Right lobe of liver (tissue), 6 donors: ENCODE results near the gene DDX46. TPM values are rescaled to one million over a fixed set of nuclear protein-coding genes. Genes with fewer than 3 reads are reported as not detected.

Experiments used
- ATAC-seq, 4 donors: fragments of 200-7000 bp; cut with Tn5 transposase; one replicate each; pipeline ENCODE4 v1.9.1; 2020; ENCODE audit warnings: mild to moderate bottlenecking in 4 of 4, moderate library complexity in 4 of 4
- DNase-seq, 3 donors: peaks; one replicate each; pipeline ENCODE4 v3.0.0-alpha.2; 2020
- H3K27ac ChIP-seq, 3 donors: fragments of 200-600 bp; one replicate each; pipeline ENCODE4 v1.8.0; 2022
- H3K27me3 ChIP-seq, 2 donors: fragments of 200-600 bp; one replicate each; pipeline ENCODE4 v1.8.0; 2022
- H3K36me3 ChIP-seq, 4 donors: fragments of 200-600 bp; sonication (generic) in 1 of 4; one replicate each; pipeline versions ENCODE4 v1.5.1 to v1.8.0; 2017 to 2022; ENCODE audit warnings: control low read depth in 1 of 4
- H3K4me1 ChIP-seq, 4 donors: fragments of 200-600 bp; sonication (generic) in 1 of 4; one replicate each; pipeline versions ENCODE4 v1.5.1 to v1.8.0; 2017 to 2022; ENCODE audit warnings: control low read depth in 1 of 4
- H3K4me3 ChIP-seq, 3 donors: fragments of 200-600 bp; one replicate each; pipeline ENCODE4 v1.8.0; 2022
- H3K9me3 ChIP-seq, 4 donors: fragments of 200-600 bp; sonication (generic) in 1 of 4; one replicate each; pipeline versions ENCODE4 v1.5.1 to v1.8.0; 2017 to 2022; ENCODE audit warnings: control low read depth in 1 of 4
- POLR2A ChIP-seq: fragments of 450-650 bp; IDR thresholded peaks from one replicate; pipeline ENCODE4 v1.6.1; 2017; ENCODE audit warnings: antibody characterized with exemption, mild to moderate bottlenecking
- WGBS: methylation state at CpG from one replicate; pipeline ENCODE4 v1.1.6; 2018; ENCODE audit warnings: low coverage, low lambda C conversion rate; ENCODE audit not compliant: insufficient coverage; ENCODE audit errors: missing lambda C conversion rate; 5-methylcytosine and 5-hydroxymethylcytosine counted together
- intact Hi-C, 2 donors: fragments of 100-400 bp; cut with DNase I; formaldehyde crosslinking; loops; one replicate each; pipeline versions ENCODE4 v1.11.2 to v1.14.1; 2022
- small RNA-seq, 2 experiments: library from RNA; depleted of rRNA; stranded (forward); fragments of <200 nt; gene quantifications; one replicate each; pipeline ENCODE3, GENCODE V24; 2016
- total RNA-seq, 6 experiments: library from RNA; depleted of rRNA in 2 of 6; stranded (reverse); fragments of >200 nt in 2 of 6; fragmentation: NEBNext Ultra II Directional in 3 of 6; extraction: Animal tissue kit (Norgen Biotek cat#: 25700) in 3 of 6; gene quantifications; one replicate each; pipeline versions ENCODE4 v1.1.0 to v1.2.4, GENCODE V29; 2016 to 2023
- TF ChIP-seq, protein P1 (sequence below), 4 donors: fragments of 200-600 bp in 3 of 4; fragments of 450-650 bp in 1 of 4; IDR thresholded peaks; one replicate each; pipeline versions ENCODE4 v1.5.1 to v1.8.0; 2016 to 2022; ENCODE audit warnings: antibody characterized with exemption in 4 of 4, mild to moderate bottlenecking in 2 of 4
- donor health status: DM: no; HTN: yes; CAD: no.
- donor health status: DM: no; HTN: no; CAD: no.
- donor health status: DM: no; HTN: no; CAD: no.
- donor health status: DM: no; HTN: yes; CAD: no.
- donor health status: DM: no; HTN: yes; CAD: no.

Gene DDX46
- total RNA-seq, 6 experiments from 2014 or later: 13.6 to 22.6 (median 20.6) TPM

DNA sequence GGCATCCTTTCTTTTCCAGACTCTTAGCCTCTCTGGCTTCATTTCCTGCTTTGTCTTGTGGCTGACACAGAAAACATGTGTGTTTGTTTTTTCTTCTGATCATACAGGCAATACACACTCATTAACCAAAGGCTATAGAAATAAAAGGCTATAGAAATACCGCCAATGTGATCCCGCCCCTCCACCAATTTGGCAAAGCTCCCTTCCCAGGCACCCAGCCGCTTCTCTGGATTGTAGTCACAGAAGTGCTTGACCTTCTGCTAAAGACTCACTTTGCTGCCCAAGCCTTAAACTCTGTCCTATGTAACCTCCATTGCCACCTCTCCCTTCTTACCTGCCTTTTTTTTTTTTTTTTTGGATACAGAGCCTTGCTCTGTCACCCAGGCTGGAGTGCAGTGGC lies 120.9 kb downstream of the DDX46 start:
- Histone ChIP-seq H3K9me3 (no peaks in the 10 kb centered on the region), H3K27me3 (no peaks in the 10 kb centered on the region), H3K27ac (no peak overlapping the region), H3K4me3 (no peak overlapping the region), H3K4me1 (peaks cover 0 to 4% (median 0%) of the 10 kb centered on the region in 4 donors), H3K36me3 (no peaks in the 10 kb centered on the region)
- TF ChIP-seq, protein P1, sequence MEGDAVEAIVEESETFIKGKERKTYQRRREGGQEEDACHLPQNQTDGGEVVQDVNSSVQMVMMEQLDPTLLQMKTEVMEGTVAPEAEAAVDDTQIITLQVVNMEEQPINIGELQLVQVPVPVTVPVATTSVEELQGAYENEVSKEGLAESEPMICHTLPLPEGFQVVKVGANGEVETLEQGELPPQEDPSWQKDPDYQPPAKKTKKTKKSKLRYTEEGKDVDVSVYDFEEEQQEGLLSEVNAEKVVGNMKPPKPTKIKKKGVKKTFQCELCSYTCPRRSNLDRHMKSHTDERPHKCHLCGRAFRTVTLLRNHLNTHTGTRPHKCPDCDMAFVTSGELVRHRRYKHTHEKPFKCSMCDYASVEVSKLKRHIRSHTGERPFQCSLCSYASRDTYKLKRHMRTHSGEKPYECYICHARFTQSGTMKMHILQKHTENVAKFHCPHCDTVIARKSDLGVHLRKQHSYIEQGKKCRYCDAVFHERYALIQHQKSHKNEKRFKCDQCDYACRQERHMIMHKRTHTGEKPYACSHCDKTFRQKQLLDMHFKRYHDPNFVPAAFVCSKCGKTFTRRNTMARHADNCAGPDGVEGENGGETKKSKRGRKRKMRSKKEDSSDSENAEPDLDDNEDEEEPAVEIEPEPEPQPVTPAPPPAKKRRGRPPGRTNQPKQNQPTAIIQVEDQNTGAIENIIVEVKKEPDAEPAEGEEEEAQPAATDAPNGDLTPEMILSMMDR (IDR thresholded peaks at IDR 0.05): no peak
- TF ChIP-seq POLR2A: no peak
- ATAC-seq: no peak
- intact Hi-C loops: no loop called here
- WGBS: 89% methylated on average over 3 of the region's 3 CpGs
- no peak for DNase-seq

Small RNAs within 50 kb of the gene (small RNA-seq; reads per million reads assigned to genes)
- 0 reads per million in 2 experiments for gene RNU6-757P

Other genes starting within 250 kb of the DDX46 start
- gene JADE2, start 233.1 kb upstream of the DDX46 start, total RNA-seq: 10 to 100 TPM in 1 of 6 experiments, 1 to 10 TPM in 5; 6.1 to 14.8 (median 8.4) TPM
- 100 to 1,000 TPM in 4 of 6 experiments, 10 to 100 TPM in 2; 53.0 to 195 (median 142) TPM for gene SAR1B, start 126.0 kb upstream of the DDX46 start, total RNA-seq
- gene SEC24A, start 110.0 kb upstream of the DDX46 start, total RNA-seq: 10 to 100 TPM; 28.4 to 45.8 (median 40.0) TPM
- 10 to 100 TPM in 4 of 6 experiments, 1 to 10 TPM in 2; 8.2 to 16.9 (median 12.0) TPM for gene CAMLG, start 20.2 kb upstream of the DDX46 start, total RNA-seq
- 10 to 100 TPM; 19.0 to 41.8 (median 30.2) TPM for gene C5orf24, start 87.2 kb downstream of the DDX46 start, total RNA-seq
- 10 to 100 TPM; 20.8 to 30.9 (median 28.2) TPM for gene TXNDC15, start 115.6 kb downstream of the DDX46 start, total RNA-seq
- 10 to 100 TPM in 4 of 6 experiments, 1 to 10 TPM in 2; 4.9 to 11.9 (median 10.8) TPM for gene PCBD2, start 146.4 kb downstream of the DDX46 start, total RNA-seq
- gene CATSPER3, start 209.1 kb downstream of the DDX46 start, total RNA-seq: 1 to 10 TPM in 1 of 6 experiments, under 1 TPM in 3, not detected in 2; 0.29 to 1.1 (median 0.81) TPM